Activated gamma-delta T cell (primary cell): ENCODE results near the gene SFI1.
"Not testable (repeated sequence)": the region's sequence is repeated elsewhere in the genome, so short reads cannot be mapped to it uniquely, and the experiment has no call there.

ENCODE experiments used
- DNase-seq: peaks from one replicate; lab custom pipeline; 2025; lab: John Stamatoyannopoulos, UW

Gene SFI1

GRCh38 chr22:31544481-31545480, 48.4 kb downstream of the SFI1 start:
- DNase-seq, result no peak

- DNase-seq, result no peak
Measured at GRCh38 chr22:31550871-31551370, 54.6 kb downstream of the SFI1 start.

DNA sequence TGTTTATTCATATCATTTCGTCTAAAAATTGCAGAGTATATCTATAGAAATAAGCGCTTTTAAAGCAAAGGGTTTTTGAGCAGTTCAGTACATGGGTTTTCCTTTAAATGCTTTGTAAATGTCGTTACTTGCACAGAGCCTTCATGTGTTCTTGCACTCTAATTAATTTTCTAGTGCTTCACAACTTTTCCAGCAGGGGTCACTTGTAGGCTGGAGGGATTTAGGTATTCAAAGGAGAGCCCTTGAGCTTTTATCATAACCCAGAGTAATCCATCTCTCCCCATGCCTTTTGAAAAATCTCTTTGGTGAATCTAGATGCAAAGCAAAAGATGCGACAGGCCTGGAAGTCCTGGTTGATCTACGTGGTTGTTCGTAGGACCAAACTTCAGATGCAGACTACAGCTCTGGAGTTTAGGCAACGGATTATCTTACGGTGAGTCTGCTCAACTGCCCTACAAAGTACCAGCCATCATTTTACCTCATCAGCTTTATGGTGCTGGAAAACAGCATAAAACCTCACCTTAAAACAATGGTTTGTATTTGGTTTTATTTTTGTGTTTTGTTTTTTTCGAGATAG, 60.4 kb downstream of the SFI1 start:
- no peak for DNase-seq

DNA sequence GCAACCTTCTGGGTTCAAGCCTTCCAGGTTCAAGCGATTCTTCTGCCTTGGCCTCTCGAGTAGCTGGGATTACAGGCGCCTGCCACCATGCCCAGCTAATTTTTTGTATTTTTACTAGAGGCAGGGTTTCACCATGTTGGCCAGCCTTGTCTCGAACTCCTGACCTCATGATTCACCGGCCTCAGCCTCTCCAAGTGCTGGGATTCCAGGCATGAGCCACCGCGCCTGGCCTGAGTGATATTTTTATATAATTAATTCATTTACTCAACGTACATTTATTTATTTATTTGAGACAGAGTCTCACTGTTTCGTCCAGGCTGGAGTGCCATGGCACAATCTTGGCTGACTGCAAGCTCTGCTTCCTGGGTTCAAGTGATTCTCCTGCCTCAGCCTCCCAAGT, 62.2 kb downstream of the SFI1 start:
- DNase-seq, result not testable (repeated sequence)

DNA sequence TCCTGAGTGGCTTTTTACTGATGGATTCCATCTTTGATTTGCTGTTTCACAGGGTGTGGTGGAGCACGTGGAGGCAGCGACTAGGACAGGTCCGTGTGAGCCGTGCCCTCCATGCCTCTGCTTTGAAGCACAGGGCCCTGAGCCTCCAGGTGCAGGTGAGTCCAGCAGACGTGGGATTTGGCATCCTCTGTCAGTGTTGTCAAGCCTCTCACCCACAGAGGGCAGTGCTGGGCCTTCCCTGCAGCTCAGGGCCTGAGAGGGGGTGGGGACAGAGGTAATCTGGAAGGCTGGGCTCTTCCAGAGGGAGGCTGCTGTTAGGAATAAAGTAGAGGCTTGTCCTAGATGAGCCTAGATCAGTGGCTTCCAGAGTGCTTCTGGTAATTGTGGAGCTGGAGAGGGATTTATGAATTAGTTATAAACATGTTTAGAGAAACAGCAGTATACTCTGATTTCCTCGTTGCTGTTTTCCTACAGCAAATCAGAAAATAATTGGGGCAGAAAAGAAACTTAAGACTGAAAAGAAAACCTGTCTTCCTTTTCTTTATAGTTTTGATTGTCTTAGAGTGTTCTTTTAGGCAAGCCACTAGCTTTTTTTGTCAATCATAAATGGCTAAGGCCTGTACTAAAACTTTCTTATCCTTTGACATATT, 65.0 kb downstream of the SFI1 start:
- DNase-seq, result no peak

GRCh38 chr22:31561970-31562369, 65.6 kb downstream of the SFI1 start:
- DNase-seq, result no peak

GRCh38 chr22:31566484-31566883, 70.1 kb downstream of the SFI1 start:
- DNase-seq, result no peak

GRCh38 chr22:31567196-31567595, 70.9 kb downstream of the SFI1 start:
- DNase-seq, result no peak

GRCh38 chr22:31567702-31568101, 71.4 kb downstream of the SFI1 start:
- no peak for DNase-seq

GRCh38 chr22:31569126-31569525, 72.8 kb downstream of the SFI1 start:
- no peak for DNase-seq

GRCh38 chr22:31572939-31573338, 76.6 kb downstream of the SFI1 start:
- no peak for DNase-seq

GRCh38 chr22:31574055-31574670, 77.8 kb downstream of the SFI1 start:
- DNase-seq, result no peak

DNA sequence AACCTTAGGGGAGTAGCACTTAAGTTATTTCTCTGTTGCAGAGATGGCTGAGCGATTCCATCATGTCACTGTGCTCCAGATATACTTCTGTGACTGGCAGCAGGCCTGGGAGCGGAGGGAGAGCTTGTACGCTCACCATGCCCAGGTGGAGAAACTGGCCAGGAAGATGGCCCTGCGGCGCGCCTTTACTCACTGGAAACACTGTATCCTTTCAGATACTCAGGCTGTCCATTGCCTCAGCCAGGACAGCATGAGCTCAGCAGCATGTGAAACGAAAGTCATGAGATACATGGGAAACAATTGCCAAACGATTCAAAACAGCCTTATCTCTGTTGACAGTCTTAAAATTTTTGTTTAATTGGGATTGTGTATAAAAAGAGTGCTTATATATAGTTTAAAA, 78.9 kb downstream of the SFI1 start:
- no peak for DNase-seq

GRCh38 chr22:31577711-31578110, 81.4 kb downstream of the SFI1 start:
- DNase-seq, result no peak

GRCh38 chr22:31578171-31578570, 81.8 kb downstream of the SFI1 start:
- DNase-seq, result no peak

DNA sequence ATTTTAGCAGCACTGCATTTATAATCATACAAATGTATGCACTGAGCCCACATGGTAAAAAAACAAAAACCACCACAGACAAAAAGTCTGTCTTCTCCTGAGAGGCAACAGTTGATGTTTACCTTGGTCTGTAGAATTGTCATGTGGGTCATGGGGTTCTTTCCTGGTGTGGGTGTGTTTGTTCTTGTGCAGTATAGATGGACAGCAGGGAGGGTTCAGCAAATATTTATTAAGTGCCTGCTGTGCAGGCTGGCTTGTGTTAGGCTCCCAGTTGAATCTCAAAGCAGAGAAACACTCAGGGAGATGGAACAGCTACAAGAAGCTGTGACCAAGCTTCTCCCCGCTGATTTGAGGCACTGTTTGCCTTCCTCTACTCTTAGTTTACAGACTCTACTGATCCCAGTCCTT, 83.5 kb downstream of the SFI1 start:
- no peak for DNase-seq

DNA sequence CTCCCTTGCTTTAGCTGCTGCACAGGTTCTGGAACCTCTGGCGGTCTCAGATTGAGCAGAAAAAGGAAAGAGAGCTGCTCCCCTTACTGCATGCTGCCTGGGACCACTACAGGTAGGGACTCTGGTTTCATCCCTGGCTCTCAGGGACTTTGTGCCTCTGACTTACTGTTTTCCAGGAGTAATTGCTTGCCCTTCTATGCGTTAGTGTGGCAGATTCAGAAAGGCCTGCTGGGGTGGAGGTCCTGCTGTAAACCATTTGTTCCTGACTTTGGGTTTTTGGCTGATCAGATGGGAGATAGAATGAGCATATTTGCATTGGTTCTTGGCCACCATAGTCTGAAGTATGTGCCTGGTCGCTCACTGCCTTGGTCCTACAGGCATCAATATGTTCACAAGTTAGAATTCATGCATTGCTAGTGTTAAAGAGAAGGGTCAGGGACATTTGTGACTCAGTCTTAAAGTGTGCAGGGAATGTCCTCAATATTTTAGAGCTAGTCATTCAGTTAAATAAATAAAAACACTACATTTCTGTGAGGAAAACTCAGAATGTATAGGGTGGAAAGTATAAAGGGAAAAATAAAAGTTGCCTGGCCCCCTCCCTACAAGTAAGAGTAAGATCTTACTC, 87.6 kb downstream of the SFI1 start:
- DNase-seq, result no peak

GRCh38 chr22:31584804-31585160, 88.4 kb downstream of the SFI1 start:
- no peak for DNase-seq

- DNase-seq, result no peak
Measured at GRCh38 chr22:31585161-31585859, 89.0 kb downstream of the SFI1 start.

GRCh38 chr22:31586137-31586920, 90.0 kb downstream of the SFI1 start:
- no peak for DNase-seq
